ENCODE measurements around the gene SLC7A6OS. TPM values are rescaled to one million over a fixed set of nuclear protein-coding genes. Genes with fewer than 3 reads are reported as not detected.

SLC7A6OS gene
- total RNA-seq, 1 experiment from 2014 or later = 16.4 TPM

- Histone ChIP-seq H3K27me3 (ENCODE audit: insufficient read depth, low read length) (no peaks in the 10 kb centered on the region), H2AFZ (ENCODE audit: low read depth, low read length, poor library complexity, severe bottlenecking) (no peak overlapping the region), H3K36me3 (ENCODE audit: control insufficient read depth in 1 of 2, insufficient read depth in 2 of 2, low read length in 2 of 2) (peaks cover 0 to 2% of the 10 kb centered on the region in 2 experiments; a peak in 2 of 4 replicates), H4K20me1 (ENCODE audit: insufficient read depth) (no peaks in the 10 kb centered on the region), H3K4me2 (ENCODE audit: low read length) (no peak overlapping the region), H3K9me3 (ENCODE audit: control insufficient read depth in 1 of 2, insufficient read depth in 1 of 2, low read depth in 1 of 2, low read length in 2 of 2) (no peaks in the 10 kb centered on the region), H3K9ac (ENCODE audit: low read length) (no peak overlapping the region), H3K79me2 (ENCODE audit: insufficient read depth, low read length) (no peaks in the 10 kb centered on the region), H3K27ac (ENCODE audit: low read depth, low read length) (peak overlapping the region; percentile 1; the same call in 1 of the 2 replicates), H3K4me1 (ENCODE audit: control insufficient read depth in 1 of 2, insufficient read depth in 2 of 2, low read length in 2 of 2) (peaks cover 0 to 10% of the 10 kb centered on the region in 2 experiments; a peak in 2 of 4 replicates), H3K9me2 (ENCODE audit: insufficient read depth) (no peaks in the 10 kb centered on the region), H3K4me3 (replicated peaks in 1 of 2; ENCODE audit: low read depth in 1 of 2, low read length in 2 of 2) (no peak overlapping the region)
- DNase-seq (ENCODE audit: low read depth, low spot score) (no peak), ATAC-seq (no peak)
- ChIA-PET CTCF (no interaction called here), POLR2A (interaction anchor here (0.5 kb wide), 1 partner anchor 20 kb away, joined by 4 read pairs; no protein-coding TSS in a partner anchor), RAD21 (ENCODE audit: low non-redundant PET in 1 of 2, low total read pairs in 2 of 2, uncharacterized antibody in 2 of 2, unreplicated experiment in 2 of 2) (no interaction called here)
- TF ChIP-seq EZH2phosphoT487 (IDR thresholded peaks at IDR 0.05; ENCODE audit: borderline replicate concordance) (no peak), ATF3 (IDR thresholded peaks at IDR 0.05) (no peak), POLR2A (IDR thresholded peaks at IDR 0.05; ENCODE audit: borderline replicate concordance, extremely low read depth, insufficient read depth, insufficient read length) (no peak), EGR1 (IDR thresholded peaks at IDR 0.05; ENCODE audit: low read depth) (no peak), ZFX (IDR thresholded peaks at IDR 0.05) (no peak), POLR2AphosphoS5 (IDR thresholded peaks at IDR 0.05; ENCODE audit: low read depth, low read length) (no peak), SIN3A (IDR thresholded peaks at IDR 0.05; ENCODE audit: low read depth) (no peak), CEBPB (IDR thresholded peaks at IDR 0.05; ENCODE audit: low read depth) (no peak), SRF (IDR thresholded peaks at IDR 0.05; ENCODE audit: low read depth) (no peak), JUND (IDR thresholded peaks at IDR 0.05) (no peak), MAX (IDR thresholded peaks at IDR 0.05) (no peak), YY1 (IDR thresholded peaks at IDR 0.05; ENCODE audit: extremely low read depth, insufficient replicate concordance, low read depth, low read length) (no peak), FOSL1 (IDR thresholded peaks at IDR 0.05; ENCODE audit: low read depth) (no peak), ZNF274 (IDR thresholded peaks at IDR 0.05; ENCODE audit: low read depth, low read length) (no peak), ELF1 (IDR thresholded peaks at IDR 0.05; ENCODE audit: borderline replicate concordance, low read depth) (no peak), REST (IDR thresholded peaks at IDR 0.05; ENCODE audit: low read depth) (no peak), CBX3 (IDR thresholded peaks at IDR 0.05; ENCODE audit: low read depth) (no peak), RAD21 (IDR thresholded peaks at IDR 0.05; ENCODE audit: low read depth) (no peak), SP1 (IDR thresholded peaks at IDR 0.05; ENCODE audit: low read depth) (no peak)
- TF ChIP-seq, protein P1, sequence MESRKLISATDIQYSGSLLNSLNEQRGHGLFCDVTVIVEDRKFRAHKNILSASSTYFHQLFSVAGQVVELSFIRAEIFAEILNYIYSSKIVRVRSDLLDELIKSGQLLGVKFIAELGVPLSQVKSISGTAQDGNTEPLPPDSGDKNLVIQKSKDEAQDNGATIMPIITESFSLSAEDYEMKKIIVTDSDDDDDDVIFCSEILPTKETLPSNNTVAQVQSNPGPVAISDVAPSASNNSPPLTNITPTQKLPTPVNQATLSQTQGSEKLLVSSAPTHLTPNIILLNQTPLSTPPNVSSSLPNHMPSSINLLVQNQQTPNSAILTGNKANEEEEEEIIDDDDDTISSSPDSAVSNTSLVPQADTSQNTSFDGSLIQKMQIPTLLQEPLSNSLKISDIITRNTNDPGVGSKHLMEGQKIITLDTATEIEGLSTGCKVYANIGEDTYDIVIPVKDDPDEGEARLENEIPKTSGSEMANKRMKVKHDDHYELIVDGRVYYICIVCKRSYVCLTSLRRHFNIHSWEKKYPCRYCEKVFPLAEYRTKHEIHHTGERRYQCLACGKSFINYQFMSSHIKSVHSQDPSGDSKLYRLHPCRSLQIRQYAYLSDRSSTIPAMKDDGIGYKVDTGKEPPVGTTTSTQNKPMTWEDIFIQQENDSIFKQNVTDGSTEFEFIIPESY (IDR thresholded peaks at IDR 0.05; ENCODE audit: extremely low read depth, insufficient replicate concordance, low read length) = no peak
- BruUV-seq (replicated peaks) = no TSS peak
- intact Hi-C loops (cut with micrococcal nuclease) = no loop called here
Observed at GRCh38 chr16:68257251-68257905, 53.4 kb downstream of the SLC7A6OS start.
